Activated CD8-positive, alpha-beta memory T cell treated with anti-CD3 and anti-CD28 coated beads, Interleukin-2, amount 10 ng/mL, durations not matched to agents 7 days and 5 days (primary cell): ENCODE measurements around the gene OSBPL5. TPM values are rescaled to one million over a fixed set of nuclear protein-coding genes. Genes with fewer than 3 reads are reported as not detected.
A peak's percentile ranks its signal among the peaks of the same experiment; 100 is the strongest.
"Not testable (repeated sequence)": the region's sequence is repeated elsewhere in the genome, so short reads cannot be mapped to it uniquely, and the experiment has no call there.

Experiments
- ATAC-seq: fragments of 150-1000 bp; cut with Tn5 transposase; one replicate; pipeline ENCODE4 v1.10.0; 2021; ENCODE audit warnings: moderate library complexity
- CTCF ChIA-PET: fragments of 350-600 bp; sonication (Branson Sonifier 250); formaldehyde crosslinking; loops from one replicate; lab custom pipeline; 2021; ENCODE audit warnings: antibody characterized with exemption; lab: Charles Lee
- DNase-seq: peaks from one replicate; pipeline ENCODE4 v3.0.0-alpha.2; 2020
- H3K27ac Mint-ChIP-seq: one replicate; pipeline ENCODE4 v1.8.0; 2021; ENCODE audit warnings: mild to moderate bottlenecking, mixed read lengths
- H3K27me3 Mint-ChIP-seq: one replicate; pipeline ENCODE4 v1.8.0; 2021; ENCODE audit warnings: mixed read lengths
- H3K36me3 Mint-ChIP-seq: one replicate; pipeline ENCODE4 v1.8.0; 2021; ENCODE audit warnings: mild to moderate bottlenecking, mixed read lengths
- H3K4me1 Mint-ChIP-seq: one replicate; pipeline ENCODE4 v1.8.0; 2021; ENCODE audit warnings: mixed read lengths
- H3K4me3 Mint-ChIP-seq: one replicate; pipeline ENCODE4 v1.8.0; 2021; ENCODE audit warnings: mild to moderate bottlenecking, moderate library complexity, mixed read lengths
- H3K9me3 Mint-ChIP-seq: one replicate; pipeline ENCODE4 v1.8.0; 2022; ENCODE audit warnings: low read depth, mixed read lengths
- total RNA-seq, 2 experiments: library from RNA; stranded (reverse); gene quantifications; one replicate each; pipeline ENCODE4 v1.2.3, GENCODE V29; 2021

Gene OSBPL5
- total RNA-seq, 2 experiments from 2014 or later, result 2.5 to 2.6 TPM

- Mint-ChIP-seq H3K27ac (no peak overlapping the region), H3K27me3 (peaks cover 1% of the 10 kb centered on the region), H3K9me3 (no peaks in the 10 kb centered on the region), H3K4me3 (no peak overlapping the region), H3K36me3 (no peaks in the 10 kb centered on the region), H3K4me1 (no peaks in the 10 kb centered on the region)
- ATAC-seq (no peak), DNase-seq (no peak)
- CTCF ChIA-PET, result interaction anchor here (1.0 kb wide), 1 partner anchor 193 kb away, joined by 3 read pairs; no protein-coding TSS in a partner anchor
Observed at GRCh38 chr11:3122775-3123201, 42.3 kb downstream of the OSBPL5 start.

- no peak overlapping the region for H3K27ac Mint-ChIP-seq
- ATAC-seq, result no peak
Observed at GRCh38 chr11:3121931-3122774, 43.0 kb downstream of the OSBPL5 start.

GRCh38 chr11:3121416-3121815 lies 43.7 kb downstream of the OSBPL5 start:
- Mint-ChIP-seq H3K36me3 (no peaks in the 10 kb centered on the region), H3K4me3 (no peak overlapping the region), H3K9me3 (no peaks in the 10 kb centered on the region), H3K27me3 (peaks cover 4% of the 10 kb centered on the region), H3K4me1 (no peaks in the 10 kb centered on the region), H3K27ac (no peak overlapping the region)
- DNase-seq (no peak), ATAC-seq (no peak)
- CTCF ChIA-PET, result no interaction called here

More at GRCh38 chr11:3121931-3122774, 43.0 kb downstream of the OSBPL5 start:
- Mint-ChIP-seq H3K36me3 (no peaks in the 10 kb centered on the region), H3K27me3 (peaks cover 4% of the 10 kb centered on the region), H3K4me1 (no peaks in the 10 kb centered on the region), H3K9me3 (no peaks in the 10 kb centered on the region), H3K4me3 (no peak overlapping the region)
- CTCF ChIA-PET, result no interaction called here
- no peak for DNase-seq

- no peaks in the 10 kb centered on the region for H3K4me1 Mint-ChIP-seq
- peaks cover 3% of the 10 kb centered on the region for H3K36me3 Mint-ChIP-seq
- H3K4me3 Mint-ChIP-seq, result no peak overlapping the region
- DNase-seq (no peak), ATAC-seq (no peak)
- CTCF ChIA-PET, result no interaction called here
- H3K9me3 Mint-ChIP-seq, result peaks cover 2% of the 10 kb centered on the region
- no peak overlapping the region for H3K27ac Mint-ChIP-seq
- peaks cover 4% of the 10 kb centered on the region for H3K27me3 Mint-ChIP-seq
Observed at GRCh38 chr11:3120071-3120792, 44.9 kb downstream of the OSBPL5 start.

- H3K4me3 Mint-ChIP-seq, result no peak overlapping the region
- CTCF ChIA-PET, result no interaction called here
Observed at GRCh38 chr11:3119141-3119821, 45.8 kb downstream of the OSBPL5 start.

GRCh38 chr11:3115321-3115720 lies 49.8 kb downstream of the OSBPL5 start:
- CTCF ChIA-PET, result no interaction called here

More at GRCh38 chr11:3119141-3119821, 45.8 kb downstream of the OSBPL5 start:
- no peak overlapping the region for H3K27ac Mint-ChIP-seq
- ATAC-seq (no peak), DNase-seq (no peak)
- H3K4me1 Mint-ChIP-seq, result no peaks in the 10 kb centered on the region
- peaks cover 4% of the 10 kb centered on the region for H3K27me3 Mint-ChIP-seq
- peaks cover 6% of the 10 kb centered on the region for H3K36me3 Mint-ChIP-seq
- peaks cover 6% of the 10 kb centered on the region for H3K9me3 Mint-ChIP-seq

GRCh38 chr11:3113661-3114060 lies 51.4 kb downstream of the OSBPL5 start:
- Mint-ChIP-seq H3K36me3 (peaks cover 11% of the 10 kb centered on the region), H3K9me3 (peaks cover 14% of the 10 kb centered on the region)
- not testable (repeated sequence) for H3K4me3 Mint-ChIP-seq, ATAC-seq, H3K27me3 Mint-ChIP-seq, DNase-seq, H3K27ac Mint-ChIP-seq, H3K4me1 Mint-ChIP-seq
- CTCF ChIA-PET, result interaction anchor here (0.7 to 2.6 kb wide), 2 partner anchors 22 to 295 kb away, joined by 3 to 7 read pairs; no protein-coding TSS in a partner anchor

More at GRCh38 chr11:3115321-3115720, 49.8 kb downstream of the OSBPL5 start:
- Mint-ChIP-seq H3K4me3 (no peak overlapping the region), H3K4me1 (no peaks in the 10 kb centered on the region), H3K36me3 (peaks cover 11% of the 10 kb centered on the region), H3K27ac (no peak overlapping the region), H3K9me3 (peaks cover 14% of the 10 kb centered on the region), H3K27me3 (peaks cover 4% of the 10 kb centered on the region)
- ATAC-seq (no peak), DNase-seq (no peak)

GRCh38 chr11:3111919-3112690 lies 53.0 kb downstream of the OSBPL5 start:
- CTCF ChIA-PET, result interaction anchor here (0.6 to 2.6 kb wide), 2 partner anchors 20 to 186 kb away, joined by 3 to 7 read pairs; no protein-coding TSS in a partner anchor
- no peaks in the 10 kb centered on the region for H3K27me3 Mint-ChIP-seq
- H3K27ac Mint-ChIP-seq, result no peak overlapping the region
- peaks cover 14% of the 10 kb centered on the region for H3K9me3 Mint-ChIP-seq
- H3K36me3 Mint-ChIP-seq, result peaks cover 11% of the 10 kb centered on the region
- ATAC-seq (no peak), DNase-seq (no peak)
- H3K4me3 Mint-ChIP-seq, result no peak overlapping the region
- H3K4me1 Mint-ChIP-seq, result no peaks in the 10 kb centered on the region

GRCh38 chr11:3111466-3111865 lies 53.6 kb downstream of the OSBPL5 start:
- CTCF ChIA-PET, result interaction anchor here (1.3 to 2.6 kb wide), 2 partner anchors 20 to 105 kb away, joined by 3 to 7 read pairs; no protein-coding TSS in a partner anchor
- Mint-ChIP-seq H3K36me3 (peaks cover 11% of the 10 kb centered on the region), H3K27me3 (no peaks in the 10 kb centered on the region), H3K9me3 (peaks cover 14% of the 10 kb centered on the region), H3K4me3 (no peak overlapping the region), H3K27ac (no peak overlapping the region), H3K4me1 (no peaks in the 10 kb centered on the region)
- ATAC-seq (no peak), DNase-seq (no peak)

- CTCF ChIA-PET, result interaction anchor here (0.8 to 1.8 kb wide), 3 partner anchors 18 to 107 kb away, joined by 3 to 4 read pairs (median 3); no protein-coding TSS in a partner anchor
Observed at GRCh38 chr11:3109921-3110706, 55.0 kb downstream of the OSBPL5 start.

GRCh38 chr11:3109434-3109833 lies 55.7 kb downstream of the OSBPL5 start:
- no peaks in the 10 kb centered on the region for H3K27me3 Mint-ChIP-seq
- DNase-seq (no peak), ATAC-seq (no peak)
- CTCF ChIA-PET, result interaction anchor here (1.8 kb wide), 1 partner anchor 18 kb away, joined by 4 read pairs; no protein-coding TSS in a partner anchor
- H3K36me3 Mint-ChIP-seq, result peaks cover 5% of the 10 kb centered on the region
- no peak overlapping the region for H3K27ac Mint-ChIP-seq
- peaks cover 7% of the 10 kb centered on the region for H3K9me3 Mint-ChIP-seq
- no peaks in the 10 kb centered on the region for H3K4me1 Mint-ChIP-seq
- no peak overlapping the region for H3K4me3 Mint-ChIP-seq

More at GRCh38 chr11:3109921-3110706, 55.0 kb downstream of the OSBPL5 start:
- peak; percentile 78 for ATAC-seq
- peaks cover 11% of the 10 kb centered on the region for H3K9me3 Mint-ChIP-seq
- DNase-seq, result peak; percentile 58
- peaks cover 7% of the 10 kb centered on the region for H3K36me3 Mint-ChIP-seq
- H3K4me3 Mint-ChIP-seq, result no peak overlapping the region
- H3K27me3 Mint-ChIP-seq, result no peaks in the 10 kb centered on the region
- no peak overlapping the region for H3K27ac Mint-ChIP-seq
- no peaks in the 10 kb centered on the region for H3K4me1 Mint-ChIP-seq
